ENCODE data around the gene CWC27. TPM values are rescaled to one million over a fixed set of nuclear protein-coding genes. Genes with fewer than 3 reads are reported as not detected.
"Not testable (repeated sequence)": the region's sequence is repeated elsewhere in the genome, so short reads cannot be mapped to it uniquely, and the experiment has no call there.

CWC27 gene
- total RNA-seq, 2 donors from 2014 or later = 9.1 to 12.1 TPM

- Histone ChIP-seq H3K27ac (no peak overlapping the region), H3K4me3 (no peak overlapping the region), H3K27me3 (no peaks in the 10 kb centered on the region), H3K9me3 (no peaks in the 10 kb centered on the region), H3K36me3 (no peaks in the 10 kb centered on the region), H3K4me1 (no peaks in the 10 kb centered on the region)
- TF ChIP-seq CTCF (IDR thresholded peaks at IDR 0.05) = no peak
- no peak for DNase-seq (ENCODE audit: low spot score)
Observed at GRCh38 chr5:64806537-64806936, 37.8 kb downstream of the CWC27 start.

- Histone ChIP-seq H3K4me3 (no peak overlapping the region), H3K27ac (no peak overlapping the region), H3K36me3 (no peaks in the 10 kb centered on the region), H3K4me1 (no peaks in the 10 kb centered on the region), H3K9me3 (no peaks in the 10 kb centered on the region), H3K27me3 (no peaks in the 10 kb centered on the region)
- TF ChIP-seq CTCF (IDR thresholded peaks at IDR 0.05) = no peak
- DNase-seq (ENCODE audit: low spot score) = no peak
Observed at GRCh38 chr5:64807520-64807919, 38.8 kb downstream of the CWC27 start.

GRCh38 chr5:64811050-64811640, 42.4 kb downstream of the CWC27 start:
- Histone ChIP-seq H3K4me1 (no peaks in the 10 kb centered on the region), H3K9me3 (no peaks in the 10 kb centered on the region), H3K4me3 (no peak overlapping the region), H3K36me3 (no peaks in the 10 kb centered on the region), H3K27ac (no peak overlapping the region), H3K27me3 (no peaks in the 10 kb centered on the region)
- DNase-seq (ENCODE audit: low spot score) = no peak
- TF ChIP-seq CTCF (IDR thresholded peaks at IDR 0.05) = peak; percentile 31 to 77

- no peak for TF ChIP-seq CTCF (IDR thresholded peaks at IDR 0.05)
- H3K4me3 ChIP-seq = no peak overlapping the region
- no peaks in the 10 kb centered on the region for H3K27me3 ChIP-seq
- H3K27ac ChIP-seq = no peak overlapping the region
- H3K4me1 ChIP-seq = no peaks in the 10 kb centered on the region
- H3K9me3 ChIP-seq = no peaks in the 10 kb centered on the region
- DNase-seq (ENCODE audit: low spot score) = no peak
- no peaks in the 10 kb centered on the region for H3K36me3 ChIP-seq
Observed at GRCh38 chr5:64814073-64814472, 45.3 kb downstream of the CWC27 start.

- Histone ChIP-seq H3K4me1 (peaks cover 0 to 9% of the 10 kb centered on the region in 2 donors), H3K9me3 (no peaks in the 10 kb centered on the region), H3K27me3 (no peaks in the 10 kb centered on the region), H3K4me3 (no peak overlapping the region), H3K36me3 (no peaks in the 10 kb centered on the region), H3K27ac (no peak overlapping the region)
- DNase-seq (ENCODE audit: low spot score) = no peak
- no peak for TF ChIP-seq CTCF (IDR thresholded peaks at IDR 0.05)
Observed at GRCh38 chr5:64818245-64818644, 49.5 kb downstream of the CWC27 start.

GRCh38 chr5:64819345-64819744, 50.6 kb downstream of the CWC27 start:
- not testable (repeated sequence) for H3K36me3 ChIP-seq; DNase-seq (ENCODE audit: low spot score); H3K27me3 ChIP-seq; H3K4me1 ChIP-seq; H3K4me3 ChIP-seq; H3K9me3 ChIP-seq; H3K27ac ChIP-seq

Measured in right atrium auricular region (tissue), 2 donors.